GM10266 (cell line): ENCODE results near the gene ST3GAL2.

ENCODE experiments used
- DNase-seq: peaks from one replicate; pipeline ENCODE4 v3.0.0; 2012; ENCODE audit errors: extremely low spot score
- CTCF ChIP-seq: IDR thresholded peaks from 2 replicates; pipeline ENCODE4 v1.5.1; 2012; ENCODE audit warnings: mild to moderate bottlenecking, low read depth; ENCODE audit not compliant: control insufficient read depth, insufficient read depth; ENCODE audit errors: missing control alignments

ST3GAL2 gene

GRCh38 chr16:70381604-70382342 is 57.1 kb downstream of the ST3GAL2 start:
- no peak for DNase-seq
- TF ChIP-seq CTCF: no peak

GRCh38 chr16:70380919-70381603 is 57.8 kb downstream of the ST3GAL2 start:
- peak; percentile 53 for TF ChIP-seq CTCF
- peak; percentile 92 for DNase-seq

GRCh38 chr16:70380248-70380918 is 58.5 kb downstream of the ST3GAL2 start:
- TF ChIP-seq CTCF: no peak
- DNase-seq: no peak

GRCh38 chr16:70378869-70379493 is 59.9 kb downstream of the ST3GAL2 start:
- no peak for DNase-seq
- TF ChIP-seq CTCF: no peak

GRCh38 chr16:70377782-70378181 is 61.1 kb downstream of the ST3GAL2 start:
- no peak for DNase-seq
- no peak for TF ChIP-seq CTCF

- no peak for TF ChIP-seq CTCF
- DNase-seq: no peak
Measured at GRCh38 chr16:70375636-70376611, 63.0 kb downstream of the ST3GAL2 start.
